GM12873 (cell line): ENCODE data around the gene NTRK3.

ENCODE experiments used
- CTCF ChIP-seq: IDR thresholded peaks from 2 replicates; pipeline ENCODE4 v1.5.1; 2012; ENCODE audit warnings: low read depth, mild to moderate bottlenecking, moderate library complexity, low read length, control low read depth; ENCODE audit not compliant: insufficient read depth; ENCODE audit errors: missing control alignments

NTRK3 gene

GRCh38 chr15:88209111-88209510, 47.4 kb downstream of the NTRK3 start:
- no peak for TF ChIP-seq CTCF

- TF ChIP-seq CTCF: no peak
Observed at GRCh38 chr15:88208396-88208795, 48.1 kb downstream of the NTRK3 start.

GRCh38 chr15:88207565-88207964, 49.0 kb downstream of the NTRK3 start:
- no peak for TF ChIP-seq CTCF

GRCh38 chr15:88204584-88204983, 52.0 kb downstream of the NTRK3 start:
- TF ChIP-seq CTCF: no peak

GRCh38 chr15:88202231-88202630, 54.3 kb downstream of the NTRK3 start:
- no peak for TF ChIP-seq CTCF

GRCh38 chr15:88201207-88201606, 55.3 kb downstream of the NTRK3 start:
- no peak for TF ChIP-seq CTCF

- no peak for TF ChIP-seq CTCF
Observed at GRCh38 chr15:88196961-88197360, 59.6 kb downstream of the NTRK3 start.
